ENCODE results near the gene SMURF1.
"Not testable (repeated sequence)": the region's sequence is repeated elsewhere in the genome, so short reads cannot be mapped to it uniquely, and the experiment has no call there.

SMURF1 gene

DNA sequence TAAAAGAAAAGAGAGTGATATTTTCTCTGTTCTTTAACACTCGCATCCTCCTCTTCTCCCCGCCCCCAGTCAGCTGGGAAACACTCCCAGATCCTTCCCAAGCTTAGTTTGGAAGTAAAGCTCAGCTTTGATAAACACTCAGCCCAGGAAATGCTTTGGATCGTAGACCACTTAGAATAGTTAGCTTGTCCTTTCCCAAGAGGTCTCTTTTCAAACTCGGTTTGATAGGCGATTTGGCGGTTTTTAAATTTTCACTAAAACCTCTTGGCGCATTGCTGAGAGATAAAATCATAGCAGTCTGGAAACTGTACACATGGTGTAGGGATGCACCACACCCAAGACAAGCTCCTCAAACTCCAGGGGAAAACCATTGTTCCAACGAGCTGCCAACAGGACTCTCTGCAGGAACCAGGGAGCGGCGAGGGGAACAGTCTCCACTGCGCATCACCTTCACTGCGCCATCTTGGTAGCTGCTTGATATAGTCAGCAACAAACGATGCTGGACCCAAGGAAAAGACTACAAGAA is 22.3 kb downstream of the SMURF1 start:
- DNase-seq (ENCODE audit: low spot score), result no peak

DNA sequence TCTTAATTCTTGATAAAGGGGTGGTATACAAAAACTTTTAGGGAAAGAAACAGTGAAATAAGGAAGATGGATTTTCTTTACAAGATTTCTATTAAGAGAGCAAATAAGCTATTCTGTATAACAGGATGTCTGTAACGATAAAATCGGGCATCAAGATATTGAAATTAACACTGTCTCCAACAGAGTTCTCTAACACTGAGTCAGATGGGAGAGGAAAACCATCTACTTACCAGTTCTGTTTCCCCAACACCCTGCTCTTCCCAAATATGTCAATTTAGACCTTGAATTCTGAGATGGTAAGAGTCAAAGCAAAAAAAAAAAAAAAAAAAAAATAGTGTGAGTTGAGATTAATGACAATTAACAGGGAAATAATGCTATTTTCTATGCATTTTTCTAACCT is 23.0 kb downstream of the SMURF1 start:
- DNase-seq (ENCODE audit: low spot score), result no peak

DNA sequence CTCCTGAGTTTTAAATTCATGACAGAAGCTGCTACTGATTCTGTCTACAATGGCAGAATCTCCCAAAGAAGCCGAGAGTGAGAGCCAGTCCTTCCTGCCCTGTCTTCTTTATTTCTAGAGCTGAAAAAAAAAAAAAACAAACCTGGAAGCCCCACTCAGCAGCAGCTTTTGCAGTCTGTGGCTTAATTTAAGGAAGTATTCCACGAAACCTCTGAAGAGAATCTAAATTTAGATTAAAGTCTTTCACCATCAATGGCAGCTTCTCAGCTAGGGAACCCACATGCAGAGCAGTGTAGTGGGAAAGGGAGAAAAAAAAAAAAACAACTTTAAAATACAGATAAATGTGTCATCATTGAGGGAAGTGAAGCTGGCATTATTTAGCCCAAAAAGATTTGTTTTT is 23.4 kb downstream of the SMURF1 start:
- DNase-seq (ENCODE audit: low spot score), result no peak

DNA sequence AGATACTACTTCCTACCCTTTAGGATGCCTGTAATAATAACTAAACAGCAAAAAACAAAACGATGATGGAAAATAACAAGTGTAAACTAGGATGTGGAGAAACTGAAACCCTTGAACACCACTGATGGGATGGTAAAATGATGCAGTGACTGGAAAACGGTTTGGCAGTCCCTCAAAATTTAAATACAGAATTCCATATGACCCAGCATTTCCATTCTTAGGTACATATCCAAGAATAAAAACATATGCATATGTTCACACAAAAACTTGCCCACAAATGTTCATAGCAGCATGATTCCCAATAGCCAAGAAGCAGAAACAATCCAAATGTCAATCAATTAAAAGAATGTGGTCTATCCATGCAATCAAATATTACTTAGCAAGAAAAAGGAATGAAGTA is 25.8 kb downstream of the SMURF1 start:
- DNase-seq (ENCODE audit: low spot score), result no peak

DNA sequence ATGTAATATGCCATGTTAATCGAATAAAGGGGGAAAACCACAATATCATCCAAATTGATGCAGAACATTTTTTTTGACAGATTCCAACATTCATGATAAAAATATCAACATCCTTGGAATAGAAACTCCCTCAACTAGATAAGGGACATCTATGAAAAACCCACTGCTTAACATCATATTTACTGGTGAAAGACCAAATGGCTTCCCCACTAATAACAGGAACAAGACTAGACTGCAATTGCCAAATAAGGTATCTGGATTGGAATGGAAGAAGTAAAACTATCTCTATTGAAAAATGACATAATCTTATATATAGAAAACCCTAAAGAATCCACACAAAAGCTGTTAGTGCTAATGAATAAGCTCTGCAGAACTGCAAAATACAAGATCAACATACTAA is 27.8 kb downstream of the SMURF1 start:
- DNase-seq (ENCODE audit: low spot score), result no peak

DNA sequence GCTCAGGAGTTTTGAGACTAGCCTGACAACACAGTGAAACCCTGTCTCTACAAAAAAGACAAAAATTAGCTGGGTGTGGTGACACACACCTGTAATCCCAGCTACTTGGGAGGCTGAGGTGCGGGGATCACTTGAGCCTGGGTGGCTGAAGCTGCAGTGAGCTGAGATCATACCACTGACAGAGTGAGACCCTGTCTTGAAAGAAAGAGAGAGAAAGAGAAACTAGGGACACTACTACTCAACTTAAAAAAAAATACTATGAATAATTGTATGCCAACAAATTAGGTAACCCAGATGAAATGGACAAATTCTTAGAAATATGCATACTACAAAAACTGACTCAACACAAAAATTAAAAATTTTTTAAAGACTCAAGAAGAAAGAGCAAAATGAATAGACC is 28.5 kb downstream of the SMURF1 start:
- DNase-seq (ENCODE audit: low spot score), result no peak

DNA sequence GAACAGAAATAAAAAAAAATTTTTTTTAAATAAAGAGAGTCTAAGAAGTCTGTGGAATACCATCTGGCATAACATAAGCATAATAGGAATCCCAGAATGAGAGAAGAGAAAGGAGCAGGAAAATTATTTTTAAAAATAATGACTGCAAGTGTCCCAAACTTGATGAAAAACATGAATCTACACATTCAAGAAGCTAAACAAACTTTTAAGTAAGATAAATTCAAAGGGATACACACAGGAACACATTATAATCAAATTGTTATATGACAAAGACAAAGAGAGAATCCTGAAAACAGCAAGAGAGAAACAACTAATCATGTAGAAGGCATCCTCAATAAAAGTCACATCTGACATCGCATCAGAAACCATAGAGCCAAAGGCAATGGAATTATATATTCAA is 30.9 kb downstream of the SMURF1 start:
- no peak for DNase-seq (ENCODE audit: low spot score)

DNA sequence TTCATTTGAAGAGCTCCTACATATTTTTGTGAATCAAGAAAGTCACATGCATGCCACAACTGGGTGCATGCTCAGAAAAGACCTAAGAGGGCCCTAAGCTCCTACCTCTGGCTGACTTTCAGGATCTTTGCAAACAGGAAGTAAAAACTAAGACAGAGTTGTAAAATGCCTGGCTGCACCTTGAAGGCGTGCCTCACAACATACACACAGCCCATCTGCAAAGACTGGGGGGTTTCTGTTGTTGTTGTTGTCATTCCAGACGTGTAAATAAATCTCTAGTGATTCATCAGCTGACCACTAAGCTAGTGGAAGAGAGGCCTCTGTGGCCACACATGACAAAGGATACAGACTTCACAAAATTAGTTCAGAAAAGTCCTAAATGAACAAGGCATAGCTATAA is 31.8 kb downstream of the SMURF1 start:
- peak; percentile 9 for DNase-seq (ENCODE audit: low spot score)

DNA sequence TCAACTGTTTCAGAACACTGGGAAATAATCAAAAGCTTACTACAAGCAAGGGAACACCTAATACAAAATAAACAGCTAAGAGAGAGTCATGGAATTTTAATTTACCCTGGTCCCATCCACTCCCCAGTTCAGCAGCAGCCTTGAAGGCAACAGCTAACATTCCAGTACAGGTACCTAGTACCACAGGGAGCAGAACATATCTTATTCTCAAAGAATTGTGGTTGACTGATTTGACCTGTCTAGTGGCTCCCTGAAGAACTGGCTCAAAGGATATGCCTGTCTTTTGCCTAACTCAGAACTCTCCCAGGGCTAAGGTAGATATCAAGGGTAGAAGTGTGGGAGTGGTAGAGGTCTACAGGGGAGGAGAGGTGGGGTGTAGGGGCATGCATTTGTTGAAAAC is 32.3 kb downstream of the SMURF1 start:
- no peak for DNase-seq (ENCODE audit: low spot score)

DNA sequence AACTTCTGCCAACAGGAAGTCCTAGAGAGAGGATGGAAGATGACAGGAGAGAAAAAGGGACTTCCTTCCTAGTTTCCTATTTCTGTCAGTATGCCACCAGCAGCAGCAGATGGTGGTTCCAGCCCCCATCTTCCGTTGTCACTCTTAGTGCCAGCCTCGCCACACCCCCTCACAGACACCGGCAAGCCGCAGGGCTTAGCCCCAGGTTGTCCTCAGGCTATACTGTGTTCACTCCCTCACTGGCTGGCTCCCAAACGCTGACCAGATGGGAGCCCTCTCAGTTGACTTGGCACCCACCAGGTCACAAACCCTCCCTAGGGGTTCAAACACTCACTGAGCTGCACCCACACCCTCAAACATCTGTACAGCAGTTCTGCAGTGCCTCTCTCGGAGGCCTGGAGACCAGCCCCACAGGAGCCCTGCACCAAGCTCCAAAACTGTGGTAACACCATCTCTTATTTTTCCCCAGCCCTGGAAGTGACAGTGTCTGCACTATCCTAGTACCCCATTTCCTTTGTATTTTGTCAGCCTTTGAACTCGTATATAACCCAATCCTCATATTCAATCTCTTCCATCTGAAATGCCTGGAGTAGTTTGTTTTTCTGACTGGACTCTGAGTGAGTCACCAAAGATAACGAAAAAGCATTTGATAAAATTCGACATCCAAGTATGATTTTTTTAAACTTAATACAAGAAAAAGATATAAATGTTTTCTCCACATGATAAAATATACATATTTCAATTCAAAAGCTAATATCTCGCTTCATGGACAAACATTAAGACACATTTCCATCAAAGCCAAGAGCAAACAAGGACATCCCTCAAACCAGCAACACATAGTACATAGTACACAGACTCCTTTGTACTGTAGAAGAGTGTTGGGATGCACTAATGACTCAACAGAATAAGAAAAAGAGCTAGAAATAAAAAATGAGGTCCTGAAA is 34.5 kb downstream of the SMURF1 start:
- DNase-seq (ENCODE audit: low spot score), result no peak

DNA sequence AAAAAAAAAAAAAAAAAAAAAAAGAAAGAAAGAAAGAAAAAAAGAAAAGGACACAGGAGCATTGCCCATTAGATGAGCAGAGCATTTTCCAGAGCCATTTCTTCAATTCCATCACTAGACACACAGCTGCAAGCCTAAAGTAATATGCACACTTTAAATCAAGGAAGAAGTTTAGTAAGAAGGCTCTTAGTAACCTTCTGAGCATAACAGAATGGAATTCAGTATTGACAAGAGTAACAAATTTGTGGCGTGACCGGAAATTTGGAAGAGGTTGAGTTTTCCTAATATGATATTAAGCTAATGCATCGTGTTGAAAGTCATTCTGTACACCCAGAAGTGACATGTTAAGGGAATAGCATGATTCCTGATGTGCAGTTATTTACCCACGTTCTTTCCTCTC is 35.3 kb downstream of the SMURF1 start:
- DNase-seq (ENCODE audit: low spot score), result no peak

DNA sequence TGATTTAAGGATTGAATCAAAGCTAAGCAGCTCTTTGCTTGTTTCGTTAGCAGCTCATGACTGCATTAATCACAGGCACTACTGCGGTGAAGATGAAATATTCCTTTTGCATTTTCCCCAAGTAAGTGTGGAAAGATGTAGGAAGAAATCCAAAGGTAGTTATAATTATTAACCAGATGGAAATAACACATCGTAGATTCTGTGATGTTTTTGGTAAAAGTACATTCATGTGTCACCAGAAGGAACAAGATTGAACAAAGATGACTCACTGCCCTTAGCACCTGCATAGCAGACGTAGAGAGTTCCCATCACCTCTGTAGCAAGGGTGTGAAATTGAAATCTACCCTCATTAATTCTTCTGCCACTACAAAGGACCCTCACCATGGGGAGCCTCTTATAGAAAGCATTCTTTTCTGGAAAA is 37.1 kb downstream of the SMURF1 start:
- DNase-seq (ENCODE audit: low spot score), result no peak

DNA sequence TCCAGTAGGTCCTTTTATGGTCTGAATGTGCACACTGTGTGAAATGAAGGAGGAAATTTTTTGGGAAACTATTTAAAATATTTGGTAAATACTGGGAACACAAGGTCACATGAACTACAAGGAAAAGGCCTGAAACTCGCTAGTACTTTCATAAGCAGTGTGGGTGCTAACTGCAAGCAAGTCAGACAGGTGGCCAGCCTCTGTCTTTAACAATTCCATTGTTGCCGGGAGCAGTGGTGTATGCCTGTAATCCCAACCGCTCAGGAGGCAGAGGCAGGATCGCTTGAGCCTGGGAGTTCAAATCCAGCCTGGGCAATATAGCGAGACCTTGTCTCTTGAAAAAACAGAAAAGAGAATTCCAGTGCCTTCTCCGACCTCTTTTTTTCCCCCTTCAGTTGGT is 37.5 kb downstream of the SMURF1 start:
- no peak for DNase-seq (ENCODE audit: low spot score)

DNA sequence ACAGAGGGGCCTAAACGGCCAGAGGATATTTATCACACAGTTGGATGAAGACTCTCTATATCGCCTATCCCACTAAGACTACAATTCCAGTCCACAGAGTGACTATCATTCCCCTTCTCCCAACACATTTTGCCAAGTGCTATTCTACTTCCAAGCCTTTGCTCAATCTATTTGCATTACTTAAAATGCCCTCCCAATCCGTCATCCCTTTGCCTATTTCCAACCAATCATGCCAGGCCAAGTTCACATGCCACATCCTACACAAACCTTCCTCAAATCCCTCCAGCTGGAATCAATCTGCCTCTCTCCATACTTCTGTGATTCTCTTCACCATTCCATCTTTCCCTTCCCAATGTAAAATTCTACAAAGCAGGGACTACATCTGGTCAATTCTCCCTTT is 38.2 kb downstream of the SMURF1 start:
- no peak for DNase-seq (ENCODE audit: low spot score)

DNA sequence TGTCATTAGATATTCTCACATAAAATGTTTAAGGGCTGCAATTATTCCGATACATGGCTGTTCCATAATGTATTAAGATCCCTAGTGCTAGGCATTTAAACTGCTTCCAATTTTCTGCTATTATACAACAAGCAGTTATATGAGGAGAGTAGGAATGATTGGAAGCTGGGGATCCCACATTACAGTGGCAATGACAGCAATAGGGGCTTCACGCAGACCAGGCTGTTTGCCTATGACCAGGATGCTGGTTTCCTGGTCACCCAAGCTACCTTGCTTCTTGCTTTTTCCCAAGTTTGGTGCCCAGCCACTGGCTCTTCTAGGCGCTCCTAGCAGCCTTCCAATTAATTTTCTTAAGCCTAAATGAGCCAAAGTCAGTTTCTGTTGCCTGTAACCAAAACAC is 39.3 kb downstream of the SMURF1 start:
- DNase-seq (ENCODE audit: low spot score), result no peak

DNA sequence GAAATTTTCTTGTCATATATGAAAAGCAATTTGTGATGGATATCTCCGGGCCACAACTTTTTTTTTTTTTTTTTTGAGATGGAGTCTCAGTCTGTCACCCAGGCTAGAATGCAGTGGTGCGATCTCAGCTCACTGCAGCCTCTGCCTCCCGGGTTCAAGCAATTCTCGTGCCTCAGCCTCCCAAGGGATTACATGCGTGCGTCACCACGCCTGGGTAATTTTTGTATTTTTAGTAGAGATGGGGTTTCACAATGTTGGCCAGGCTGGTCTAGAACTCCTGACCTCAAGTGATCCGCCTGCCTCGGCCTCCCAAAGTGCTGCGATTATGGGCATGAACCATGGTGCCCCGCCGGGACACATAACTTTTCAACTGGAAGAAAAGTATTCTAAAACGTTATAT is 40.1 kb downstream of the SMURF1 start:
- not testable (repeated sequence) for DNase-seq (ENCODE audit: low spot score)

DNA sequence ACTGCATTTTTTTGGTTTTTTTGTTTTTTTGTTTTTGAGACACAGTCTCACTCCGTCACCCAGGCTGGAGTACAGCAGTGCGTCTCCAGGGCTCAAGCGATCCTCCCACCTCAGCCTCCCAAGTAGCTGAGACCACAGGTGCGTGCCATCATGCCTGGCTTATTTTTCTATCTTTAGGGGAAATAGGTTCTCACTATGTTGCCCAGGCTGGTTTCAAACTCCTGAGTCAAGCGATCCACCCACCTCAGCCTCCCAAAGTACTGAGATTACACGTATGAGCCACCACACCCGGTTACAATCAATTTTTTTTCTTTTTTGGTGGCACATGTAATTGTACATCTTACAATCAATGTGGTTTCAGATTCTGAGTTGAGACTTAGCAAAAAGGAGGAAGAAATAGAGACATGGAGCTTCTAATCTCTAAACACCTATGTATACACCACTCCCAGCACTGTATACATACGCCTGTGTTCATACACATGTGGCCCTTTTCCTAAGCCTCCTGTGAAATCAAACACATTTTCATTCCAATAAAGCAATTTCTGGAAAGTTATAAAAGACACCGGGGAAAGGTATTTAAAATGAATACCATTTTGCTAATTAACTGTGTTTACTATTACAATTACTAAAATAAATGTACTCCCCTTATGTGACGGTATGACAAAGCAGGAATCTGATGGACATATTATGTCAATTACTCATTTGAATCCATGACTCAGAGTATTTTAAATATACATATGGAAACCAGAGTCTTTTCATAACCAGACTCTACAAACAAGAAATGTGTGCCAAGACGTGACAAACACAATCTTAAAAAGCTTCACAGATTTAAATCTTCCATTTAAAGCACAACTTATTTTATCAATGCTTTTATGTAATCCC is 40.9 kb downstream of the SMURF1 start:
- DNase-seq (ENCODE audit: low spot score), result no peak

DNA sequence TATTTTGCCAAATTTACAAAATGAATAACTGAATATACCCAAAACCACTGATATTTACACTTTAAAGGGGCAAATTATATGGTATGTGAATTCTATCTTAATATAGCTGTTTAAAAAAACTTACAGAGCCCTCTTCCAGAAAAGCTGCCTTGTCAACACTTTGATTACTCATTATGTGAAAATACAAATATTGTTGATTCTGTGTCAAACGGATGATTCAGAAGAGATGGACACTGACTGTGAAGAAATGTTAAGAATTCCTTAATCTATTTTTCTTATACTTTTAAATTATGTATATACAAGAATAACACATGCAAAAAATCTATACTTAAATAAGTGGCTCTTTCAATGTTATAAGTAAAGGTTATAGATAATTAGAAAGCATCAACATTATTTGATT is 41.5 kb downstream of the SMURF1 start:
- no peak for DNase-seq (ENCODE audit: low spot score)

DNA sequence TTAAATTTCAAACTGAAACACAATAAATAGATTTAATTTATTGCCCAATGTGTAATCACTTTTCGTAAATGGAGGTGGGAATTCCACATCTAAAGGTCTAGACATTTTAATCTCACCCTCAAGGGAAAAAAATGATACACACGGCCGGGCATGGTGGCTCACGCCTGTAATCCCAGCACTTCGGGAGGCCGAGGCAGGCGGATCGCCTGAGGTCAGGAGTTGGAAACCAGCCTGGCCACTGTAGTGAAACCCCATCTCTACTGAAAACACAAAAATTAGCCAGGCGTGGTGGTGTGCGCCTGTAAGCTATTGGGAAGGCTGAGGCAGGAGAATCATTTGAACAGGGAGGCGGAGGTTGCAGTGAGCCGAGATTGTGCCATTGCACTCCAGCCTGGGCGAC is 42.4 kb downstream of the SMURF1 start:
- DNase-seq (ENCODE audit: low spot score), result not testable (repeated sequence)

DNA sequence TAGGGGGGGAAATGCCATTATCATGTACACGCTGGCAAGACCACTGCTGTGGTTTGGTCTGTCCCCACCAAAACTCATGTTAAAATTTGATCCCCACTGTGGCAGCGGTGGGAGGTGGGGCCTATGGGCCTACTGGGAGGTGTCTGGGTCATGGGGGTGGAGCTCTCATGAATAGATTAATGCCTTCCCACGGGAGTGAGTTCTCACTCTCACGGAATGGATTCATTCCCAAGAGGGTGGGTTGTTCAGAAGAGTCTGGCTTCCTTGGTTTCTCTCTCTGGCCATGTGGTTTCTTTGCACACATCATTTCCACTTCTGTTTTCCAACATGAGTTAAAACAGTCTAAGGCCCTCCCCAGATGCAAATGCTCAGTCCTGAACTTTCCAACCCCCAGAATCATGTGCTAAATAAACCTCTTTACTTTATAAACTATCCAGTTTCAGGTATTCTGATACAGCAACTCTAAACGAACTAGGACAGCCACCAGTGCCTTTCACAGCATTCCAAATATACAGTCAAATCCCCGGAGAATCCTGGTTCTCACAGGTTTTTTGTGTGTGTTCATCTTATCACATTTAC is 44.3 kb downstream of the SMURF1 start:
- DNase-seq (ENCODE audit: low spot score), result no peak

DNA sequence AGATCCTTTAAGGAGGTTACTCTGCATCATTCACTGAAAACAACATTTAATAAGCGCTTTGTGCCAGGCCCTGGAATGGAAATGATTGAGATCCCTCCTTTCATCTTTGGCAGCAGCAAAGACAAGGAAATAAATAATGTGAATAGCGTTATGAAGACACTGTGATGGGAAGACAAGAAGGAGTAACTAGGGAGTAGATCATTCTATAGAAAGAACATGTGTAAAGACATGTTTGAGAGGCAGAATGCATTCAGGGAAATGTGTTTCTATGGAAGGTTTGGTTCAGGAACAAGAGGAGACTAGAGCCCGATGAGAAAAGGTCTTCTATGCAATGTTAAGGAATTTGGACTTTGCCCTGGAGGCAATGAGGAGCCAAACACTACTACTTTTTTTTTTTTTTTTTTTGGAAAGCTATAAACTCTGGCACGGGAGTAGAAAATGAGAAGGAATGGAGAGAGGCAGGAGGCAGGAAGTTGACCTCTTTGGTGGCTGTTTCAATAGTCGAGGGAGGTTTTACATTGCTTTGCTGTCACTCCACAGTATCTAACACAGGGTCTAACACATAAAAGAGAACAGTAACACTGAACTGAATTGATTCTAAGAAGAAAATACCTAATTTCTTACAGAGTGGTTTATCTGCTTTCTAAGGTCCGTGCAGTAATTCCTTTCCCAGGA is 44.9 kb downstream of the SMURF1 start:
- DNase-seq (ENCODE audit: low spot score), result no peak

DNA sequence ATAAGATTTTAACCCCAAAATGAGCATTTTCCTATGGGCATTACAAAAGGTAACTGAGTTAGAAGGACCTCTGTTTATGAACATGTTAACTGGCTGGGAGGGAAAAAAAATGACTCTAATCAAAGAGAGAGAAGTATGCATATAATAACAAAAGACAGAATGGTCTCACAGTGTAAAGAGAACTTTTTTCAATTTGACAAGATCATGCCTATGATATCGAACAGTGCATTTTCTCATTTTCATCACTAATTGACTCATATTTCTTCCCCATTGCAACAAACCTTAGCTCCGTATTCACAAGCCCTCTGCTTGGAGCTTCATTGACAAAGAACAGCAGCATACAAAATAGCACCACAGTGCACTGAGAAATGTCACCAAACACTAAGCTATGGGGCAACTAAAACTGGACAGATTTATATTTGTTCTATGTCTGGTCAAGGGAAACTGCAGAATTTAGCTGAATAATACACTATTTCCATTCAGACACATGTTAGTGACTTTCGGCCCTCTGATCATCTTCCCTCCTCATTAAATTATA is 45.6 kb downstream of the SMURF1 start:
- no peak for DNase-seq (ENCODE audit: low spot score)
